Measurements from ENCODE around the gene RARG. TPM values are rescaled to one million over a fixed set of nuclear protein-coding genes. Genes with fewer than 3 reads are reported as not detected.

Gene RARG
- total RNA-seq, 1 donor from 2014 or later: 79.1 TPM

- Histone ChIP-seq H3K27me3 (no peaks in the 10 kb centered on the region), H3K4me3 (no peak overlapping the region), H3K27ac (no peak overlapping the region), H3K4me1 (peaks cover 6% of the 10 kb centered on the region), H3K36me3 (no peaks in the 10 kb centered on the region), H3K9me3 (no peaks in the 10 kb centered on the region)
- intact Hi-C loops (cut with DNase I): no loop called here
- TF ChIP-seq POLR2AphosphoS5 (IDR thresholded peaks at IDR 0.05; ENCODE audit: insufficient read depth in 1 of 2, low read depth in 1 of 2) (no peak), CTCF (IDR thresholded peaks at IDR 0.05) (no peak), POLR2A (IDR thresholded peaks at IDR 0.05) (no peak)
- no peak for DNase-seq (ENCODE audit: extremely low spot score in 2 of 2)
Observed at GRCh38 chr12:53172352-53172751, 59.7 kb downstream of the RARG start.

- H3K27me3 ChIP-seq: no peaks in the 10 kb centered on the region
- TF ChIP-seq CTCF (IDR thresholded peaks at IDR 0.05) (no peak), POLR2A (IDR thresholded peaks at IDR 0.05) (no peak), POLR2AphosphoS5 (IDR thresholded peaks at IDR 0.05; ENCODE audit: insufficient read depth in 1 of 2, low read depth in 1 of 2) (no peak)
- no peak overlapping the region for H3K27ac ChIP-seq
- H3K4me3 ChIP-seq: no peak overlapping the region
- intact Hi-C loops (cut with DNase I): no loop called here
- H3K4me1 ChIP-seq: peaks cover 6% of the 10 kb centered on the region
- no peaks in the 10 kb centered on the region for H3K9me3 ChIP-seq
- no peak for DNase-seq (ENCODE audit: extremely low spot score in 2 of 2)
- H3K36me3 ChIP-seq: no peaks in the 10 kb centered on the region
Observed at GRCh38 chr12:53171725-53172329, 60.2 kb downstream of the RARG start.

- DNase-seq (ENCODE audit: extremely low spot score in 2 of 2): no peak
- H3K27ac ChIP-seq: no peak overlapping the region
- no peak overlapping the region for H3K4me3 ChIP-seq
- H3K4me1 ChIP-seq: peaks cover 6% of the 10 kb centered on the region
- intact Hi-C loops (cut with DNase I): no loop called here
- no peaks in the 10 kb centered on the region for H3K9me3 ChIP-seq
- TF ChIP-seq POLR2A (IDR thresholded peaks at IDR 0.05) (no peak), POLR2AphosphoS5 (IDR thresholded peaks at IDR 0.05; ENCODE audit: insufficient read depth in 1 of 2, low read depth in 1 of 2) (no peak), CTCF (IDR thresholded peaks at IDR 0.05) (no peak)
- H3K27me3 ChIP-seq: no peaks in the 10 kb centered on the region
- no peaks in the 10 kb centered on the region for H3K36me3 ChIP-seq
Observed at GRCh38 chr12:53170876-53171724, 60.9 kb downstream of the RARG start.

GRCh38 chr12:53170215-53170614, 61.8 kb downstream of the RARG start:
- no peaks in the 10 kb centered on the region for H3K27me3 ChIP-seq
- no peak overlapping the region for H3K27ac ChIP-seq
- no peaks in the 10 kb centered on the region for H3K9me3 ChIP-seq
- peaks cover 6% of the 10 kb centered on the region for H3K4me1 ChIP-seq
- H3K36me3 ChIP-seq: no peaks in the 10 kb centered on the region
- no peak overlapping the region for H3K4me3 ChIP-seq
- intact Hi-C loops (cut with DNase I): no loop called here
- DNase-seq (ENCODE audit: extremely low spot score in 2 of 2): no peak
- TF ChIP-seq POLR2A (IDR thresholded peaks at IDR 0.05) (no peak), POLR2AphosphoS5 (IDR thresholded peaks at IDR 0.05; ENCODE audit: insufficient read depth in 1 of 2, low read depth in 1 of 2) (no peak), CTCF (IDR thresholded peaks at IDR 0.05) (no peak)

- intact Hi-C loops (cut with DNase I): no loop called here
- peaks cover 6% of the 10 kb centered on the region for H3K4me1 ChIP-seq
- no peak for TF ChIP-seq CTCF (IDR thresholded peaks at IDR 0.05)
- no peak for TF ChIP-seq POLR2A (IDR thresholded peaks at IDR 0.05)
- no peak for TF ChIP-seq POLR2AphosphoS5 (IDR thresholded peaks at IDR 0.05; ENCODE audit: insufficient read depth in 1 of 2, low read depth in 1 of 2)
Observed at GRCh38 chr12:53169644-53170043, 62.4 kb downstream of the RARG start.

More at GRCh38 chr12:53169644-53170043, 62.4 kb downstream of the RARG start:
- H3K9me3 ChIP-seq: no peaks in the 10 kb centered on the region
- H3K4me3 ChIP-seq: no peak overlapping the region
- DNase-seq (ENCODE audit: extremely low spot score in 2 of 2): no peak
- no peak overlapping the region for H3K27ac ChIP-seq
- no peaks in the 10 kb centered on the region for H3K36me3 ChIP-seq
- H3K27me3 ChIP-seq: no peaks in the 10 kb centered on the region
